Measurements from ENCODE around the gene POC1B. TPM values are rescaled to one million over a fixed set of nuclear protein-coding genes. Genes with fewer than 3 reads are reported as not detected.
"Not testable (repeated sequence)": the region's sequence is repeated elsewhere in the genome, so short reads cannot be mapped to it uniquely, and the experiment has no call there.

Gene POC1B
- total RNA-seq, 1 donor from 2014 or later = 12.8 TPM

- DNase-seq (ENCODE audit: low spot score) = no peak
These were observed 57.8 kb downstream of the POC1B start for GRCh38 chr12:89468017-89468416.

- DNase-seq (ENCODE audit: low spot score) = no peak
These were observed 60.8 kb downstream of the POC1B start for GRCh38 chr12:89464974-89465592.

GRCh38 chr12:89461649-89462612 is 63.9 kb downstream of the POC1B start:
- no peak for DNase-seq (ENCODE audit: low spot score)

GRCh38 chr12:89461190-89461589 is 64.7 kb downstream of the POC1B start:
- DNase-seq (ENCODE audit: low spot score) = no peak

GRCh38 chr12:89459279-89459678 is 66.6 kb downstream of the POC1B start:
- DNase-seq (ENCODE audit: low spot score) = not testable (repeated sequence)

GRCh38 chr12:89456565-89456964 is 69.3 kb downstream of the POC1B start:
- no peak for DNase-seq (ENCODE audit: low spot score)

GRCh38 chr12:89454080-89454848 is 71.6 kb downstream of the POC1B start:
- no peak for DNase-seq (ENCODE audit: low spot score)

- DNase-seq (ENCODE audit: low spot score) = no peak
These were observed 72.5 kb downstream of the POC1B start for GRCh38 chr12:89453121-89453978.

- DNase-seq (ENCODE audit: low spot score) = no peak
These were observed 74.0 kb downstream of the POC1B start for GRCh38 chr12:89451841-89452251.

- DNase-seq (ENCODE audit: low spot score) = no peak
These were observed 74.9 kb downstream of the POC1B start for GRCh38 chr12:89450907-89451306.

- no peak for DNase-seq (ENCODE audit: low spot score)
These were observed 76.9 kb downstream of the POC1B start for GRCh38 chr12:89448951-89449371.

GRCh38 chr12:89448526-89448925 is 77.3 kb downstream of the POC1B start:
- DNase-seq (ENCODE audit: low spot score) = no peak

GRCh38 chr12:89439941-89440340 is 85.9 kb downstream of the POC1B start:
- no peak for DNase-seq (ENCODE audit: low spot score)

- no peak for DNase-seq (ENCODE audit: low spot score)
These were observed 88.6 kb downstream of the POC1B start for GRCh38 chr12:89437231-89437630.

GRCh38 chr12:89436062-89436461 is 89.8 kb downstream of the POC1B start:
- no peak for DNase-seq (ENCODE audit: low spot score)

- no peak for DNase-seq (ENCODE audit: low spot score)
These were observed 92.2 kb downstream of the POC1B start for GRCh38 chr12:89433634-89434033.

- DNase-seq (ENCODE audit: low spot score) = no peak
These were observed 93.5 kb downstream of the POC1B start for GRCh38 chr12:89432396-89432795.

- DNase-seq (ENCODE audit: low spot score) = no peak
These were observed 96.3 kb downstream of the POC1B start for GRCh38 chr12:89429528-89429927.

- DNase-seq (ENCODE audit: low spot score) = no peak
These were observed 98.2 kb downstream of the POC1B start for GRCh38 chr12:89427508-89428156.

GRCh38 chr12:89424846-89425245 is 101.0 kb downstream of the POC1B start:
- DNase-seq (ENCODE audit: low spot score) = no peak

Data from mesenteric fat pad (tissue), 1 donor.